ENCODE measurements around the gene PTPRN2. TPM values are rescaled to one million over a fixed set of nuclear protein-coding genes. Genes with fewer than 3 reads are reported as not detected.

The PTPRN2 gene
- total and polyA plus RNA-seq, 2 of the 8 experiments (the other 6 are each of a cell fraction or from before 2014, with no cell fraction given) = 2.6 to 4.5 TPM

GRCh38 chr7:157989589-157989988, 598.0 kb downstream of the PTPRN2 start:
- Histone ChIP-seq H3K23ac (ENCODE audit: insufficient read length) (no peak overlapping the region), H3K18ac (ENCODE audit: extremely low read depth, low read length) (no peak overlapping the region), H2BK5ac (ENCODE audit: low read depth, low read length) (no peak overlapping the region), H3K14ac (ENCODE audit: insufficient read length) (no peak overlapping the region), H2BK20ac (ENCODE audit: low read length) (no peak overlapping the region), H3K23me2 (ENCODE audit: low read depth, low read length) (no peaks in the 10 kb centered on the region), H2BK15ac (ENCODE audit: low read length) (no peak overlapping the region), H3K36me3 (ENCODE audit: control insufficient read depth in 2 of 4, insufficient read depth in 4 of 4, low read length in 3 of 4) (no peaks in the 10 kb centered on the region), H4K91ac (replicated peaks; ENCODE audit: insufficient read length, low read length) (no peak overlapping the region), H3K4me1 (replicated peaks in 1 of 4; ENCODE audit: control insufficient read depth in 3 of 4, insufficient read depth in 4 of 4, low read length in 3 of 4) (peaks cover 0 to 3% (median 0%) of the 10 kb centered on the region in 4 experiments; a peak in 1 of 7 replicates), H4K20me1 (replicated peaks in 1 of 2; ENCODE audit: control insufficient read depth in 1 of 2, insufficient read depth in 2 of 2, low read length in 2 of 2) (no peaks in the 10 kb centered on the region), H3K56ac (replicated peaks; ENCODE audit: insufficient read length, low read depth, low read length) (no peak overlapping the region), H3K27me3 (replicated peaks in 1 of 4; ENCODE audit: control insufficient read depth in 3 of 4, extremely low read depth in 1 of 4, insufficient read depth in 3 of 4, low read length in 3 of 4) (no peaks in the 10 kb centered on the region; a peak in 2 of 7 replicates), H3K4me2 (ENCODE audit: insufficient read depth in 1 of 2, low read depth in 2 of 2, low read length in 2 of 2) (no peak overlapping the region), H3K9ac (replicated peaks in 1 of 4; ENCODE audit: extremely low read depth in 1 of 4, low read depth in 3 of 4, low read length in 3 of 4) (no peak overlapping the region), H2BK12ac (ENCODE audit: low read depth, low read length) (no peak overlapping the region), H2BK120ac (replicated peaks; ENCODE audit: low read depth, low read length) (no peak overlapping the region), H2AK5ac (ENCODE audit: low read depth, low read length) (no peak overlapping the region), H4K5ac (ENCODE audit: insufficient read length, low read depth, low read length) (no peak overlapping the region), H3K4ac (replicated peaks; ENCODE audit: insufficient read length, low read depth, low read length) (no peak overlapping the region), H3K4me3 (ENCODE audit: extremely low read depth in 1 of 4, insufficient read depth in 2 of 4, low read depth in 3 of 4, low read length in 4 of 4) (no peak overlapping the region), H3K79me1 (ENCODE audit: low read depth, low read length) (no peaks in the 10 kb centered on the region), H2AFZ (ENCODE audit: low read length) (no peak overlapping the region), H4K8ac (ENCODE audit: extremely low read depth, insufficient read depth, low read length) (no peak overlapping the region), H3K27ac (ENCODE audit: low read depth, low read length) (no peak overlapping the region), H3K9me3 (ENCODE audit: insufficient read depth in 2 of 2, low read depth in 1 of 2, low read length in 1 of 2) (no peaks in the 10 kb centered on the region; a peak in 1 of 4 replicates), H3K79me2 (ENCODE audit: control insufficient read depth in 1 of 2, insufficient read depth in 2 of 2, low read length in 2 of 2) (no peaks in the 10 kb centered on the region)
- DNase-seq (ENCODE audit: low read depth in 1 of 2, low spot score in 2 of 2) (no peak), FAIRE-seq (no peak)
- ChIA-PET CTCF (ENCODE audit: partially characterized antibody) (interaction anchor here (1.8 kb wide), 1 partner anchor 23 kb away, joined by 6 read pairs; no protein-coding TSS in a partner anchor), POLR2A (ENCODE audit: partially characterized antibody) (interaction anchor here (1.7 kb wide), 1 partner anchor 19 kb away, joined by 3 read pairs; no protein-coding TSS in a partner anchor)
- 92% methylated on average over 7 of the region's 13 CpGs; no CpG with 5 or more reads in 1 of the 2 experiments for WGBS, 2 experiments (ENCODE audit: extremely low coverage in 1 of 2, insufficient coverage in 1 of 2, insufficient read length in 1 of 2, insufficient replicate concordance in 2 of 2, low coverage in 1 of 2, low lambda C conversion rate in 2 of 2, missing lambda C conversion rate in 1 of 2)
- TF ChIP-seq, protein P1, sequence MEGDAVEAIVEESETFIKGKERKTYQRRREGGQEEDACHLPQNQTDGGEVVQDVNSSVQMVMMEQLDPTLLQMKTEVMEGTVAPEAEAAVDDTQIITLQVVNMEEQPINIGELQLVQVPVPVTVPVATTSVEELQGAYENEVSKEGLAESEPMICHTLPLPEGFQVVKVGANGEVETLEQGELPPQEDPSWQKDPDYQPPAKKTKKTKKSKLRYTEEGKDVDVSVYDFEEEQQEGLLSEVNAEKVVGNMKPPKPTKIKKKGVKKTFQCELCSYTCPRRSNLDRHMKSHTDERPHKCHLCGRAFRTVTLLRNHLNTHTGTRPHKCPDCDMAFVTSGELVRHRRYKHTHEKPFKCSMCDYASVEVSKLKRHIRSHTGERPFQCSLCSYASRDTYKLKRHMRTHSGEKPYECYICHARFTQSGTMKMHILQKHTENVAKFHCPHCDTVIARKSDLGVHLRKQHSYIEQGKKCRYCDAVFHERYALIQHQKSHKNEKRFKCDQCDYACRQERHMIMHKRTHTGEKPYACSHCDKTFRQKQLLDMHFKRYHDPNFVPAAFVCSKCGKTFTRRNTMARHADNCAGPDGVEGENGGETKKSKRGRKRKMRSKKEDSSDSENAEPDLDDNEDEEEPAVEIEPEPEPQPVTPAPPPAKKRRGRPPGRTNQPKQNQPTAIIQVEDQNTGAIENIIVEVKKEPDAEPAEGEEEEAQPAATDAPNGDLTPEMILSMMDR (IDR thresholded peaks at IDR 0.05; ENCODE audit: control extremely low read depth in 1 of 3, insufficient read depth in 1 of 3, low read depth in 1 of 3, low read length in 3 of 3) = no peak
- TF ChIP-seq SP2 (IDR thresholded peaks at IDR 0.05; ENCODE audit: low read length) (no peak), CHD2 (IDR thresholded peaks at IDR 0.05; ENCODE audit: low read length) (no peak), KDM4A (IDR thresholded peaks at IDR 0.05; ENCODE audit: low read depth, low read length, severe bottlenecking) (no peak), TCF12 (IDR thresholded peaks at IDR 0.05; ENCODE audit: low read depth, low read length) (no peak), NRF1 (IDR thresholded peaks at IDR 0.05; ENCODE audit: low read depth, low read length) (no peak), CTBP2 (IDR thresholded peaks at IDR 0.05; ENCODE audit: borderline replicate concordance, insufficient read depth, insufficient read length, low read length) (no peak), BCL11A (IDR thresholded peaks at IDR 0.05; ENCODE audit: low read depth in 2 of 2, low read length in 2 of 2) (no peak), BACH1 (IDR thresholded peaks at IDR 0.05; ENCODE audit: low read length) (no peak), GTF2F1 (IDR thresholded peaks at IDR 0.05; ENCODE audit: borderline replicate concordance, low read depth, low read length) (no peak), JUND (IDR thresholded peaks at IDR 0.05; ENCODE audit: low read length) (no peak), POLR2AphosphoS5 (IDR thresholded peaks at IDR 0.05; ENCODE audit: low read depth, low read length) (no peak), CEBPB (IDR thresholded peaks at IDR 0.05; ENCODE audit: low read depth, low read length) (no peak)

Data from H1 (cell line).